HK-2 (cell line): Measurements from ENCODE around the gene ATCAY.
A peak's percentile ranks its signal among the peaks of the same experiment; 100 is the strongest.

ENCODE experiments used
- DNase-seq: peaks from one replicate; pipeline ENCODE4 v3.0.0-alpha.2; 2018; ENCODE audit not compliant: unreplicated experiment

ATCAY gene, protein sequence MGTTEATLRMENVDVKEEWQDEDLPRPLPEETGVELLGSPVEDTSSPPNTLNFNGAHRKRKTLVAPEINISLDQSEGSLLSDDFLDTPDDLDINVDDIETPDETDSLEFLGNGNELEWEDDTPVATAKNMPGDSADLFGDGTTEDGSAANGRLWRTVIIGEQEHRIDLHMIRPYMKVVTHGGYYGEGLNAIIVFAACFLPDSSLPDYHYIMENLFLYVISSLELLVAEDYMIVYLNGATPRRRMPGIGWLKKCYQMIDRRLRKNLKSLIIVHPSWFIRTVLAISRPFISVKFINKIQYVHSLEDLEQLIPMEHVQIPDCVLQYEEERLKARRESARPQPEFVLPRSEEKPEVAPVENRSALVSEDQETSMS

GRCh38 chr19:3880471-3881271 lies at the start of gene ATCAY:
ATCAY (plus strand) TSS chr19:3880685; CDS start chr19:3885768, 5,083 bp downstream.
- DNase-seq = no peak

- no peak for DNase-seq
Measured at GRCh38 chr19:3831601-3832000, 48.9 kb upstream of the ATCAY start.

DNA sequence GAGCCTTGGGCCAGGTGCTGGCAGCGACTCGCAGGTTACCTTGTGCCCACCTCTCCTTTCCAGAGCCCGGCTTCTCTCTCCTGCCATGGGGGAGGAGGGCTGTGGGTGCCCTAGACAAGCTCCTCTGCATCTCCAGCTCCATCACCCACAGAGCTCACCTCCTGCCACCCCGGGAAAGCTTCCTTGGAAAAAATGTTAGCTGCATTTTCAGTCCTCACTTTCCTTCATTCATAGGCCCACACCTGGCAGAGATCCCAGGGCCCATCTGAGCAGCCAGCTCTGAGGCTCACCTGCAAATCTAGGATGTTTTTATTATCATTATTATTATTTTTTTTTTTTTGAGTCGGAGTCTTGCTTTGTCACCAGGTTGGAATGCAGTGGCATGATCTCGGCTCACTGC lies 48.5 kb upstream of the ATCAY start:
- no peak for DNase-seq

GRCh38 chr19:3833578-3834348 lies 46.7 kb upstream of the ATCAY start:
- no peak for DNase-seq

GRCh38 chr19:3834349-3835054 lies 46.0 kb upstream of the ATCAY start:
- DNase-seq = no peak

DNA sequence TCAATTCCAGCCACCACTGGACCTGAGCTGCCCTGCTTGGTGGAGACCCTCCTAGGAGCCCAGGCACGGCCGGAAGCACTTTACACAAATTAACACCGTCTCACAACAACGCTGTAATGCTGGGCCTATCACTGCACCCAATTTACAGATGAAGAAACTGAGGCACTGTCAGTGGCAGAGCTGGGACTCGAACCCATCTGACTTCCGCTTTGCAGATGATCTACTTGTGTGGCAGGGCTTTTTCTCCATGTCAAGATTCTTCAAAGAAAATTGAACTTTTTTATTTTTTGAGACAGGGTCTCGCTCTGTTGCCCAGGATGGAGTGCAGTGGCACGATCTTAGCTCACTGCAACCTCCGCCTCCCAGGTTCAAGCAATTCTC lies 45.4 kb upstream of the ATCAY start:
- DNase-seq = no peak

DNA sequence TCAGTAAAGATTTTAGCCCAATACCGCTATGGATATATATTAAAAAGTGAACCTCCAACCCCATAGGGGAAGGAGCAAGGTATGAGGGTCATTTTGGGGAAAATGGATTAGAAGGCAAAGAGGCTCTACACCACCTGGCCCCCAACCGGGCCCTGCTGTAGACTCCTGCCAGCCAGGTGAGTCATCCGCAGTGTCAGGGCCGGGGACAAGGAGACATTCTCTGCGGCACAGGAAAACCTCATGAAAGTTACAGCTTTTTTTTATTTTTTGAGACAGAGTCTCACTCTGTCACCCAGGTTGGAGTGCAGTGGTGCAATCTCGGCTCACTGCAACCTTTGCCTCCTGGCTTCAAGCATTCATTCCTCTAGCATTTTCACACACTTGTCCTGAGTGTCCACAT lies 43.6 kb upstream of the ATCAY start:
- no peak for DNase-seq

DNA sequence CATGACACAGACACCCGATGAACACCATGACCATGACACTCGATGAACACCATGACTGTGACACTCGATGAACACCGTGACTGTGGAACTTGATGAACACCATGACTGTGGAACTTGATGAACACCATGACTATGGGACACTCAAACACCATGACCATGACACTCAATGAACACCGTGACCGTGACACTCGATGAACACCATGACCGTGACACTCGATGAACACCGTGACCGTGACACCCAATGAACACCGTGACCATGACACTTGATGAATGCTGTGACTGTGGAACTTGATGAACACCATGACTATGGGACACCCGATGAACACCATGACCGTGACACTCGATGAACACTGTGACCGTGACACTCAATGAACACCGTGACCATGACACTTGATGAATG lies 43.2 kb upstream of the ATCAY start:
- DNase-seq = no peak

DNA sequence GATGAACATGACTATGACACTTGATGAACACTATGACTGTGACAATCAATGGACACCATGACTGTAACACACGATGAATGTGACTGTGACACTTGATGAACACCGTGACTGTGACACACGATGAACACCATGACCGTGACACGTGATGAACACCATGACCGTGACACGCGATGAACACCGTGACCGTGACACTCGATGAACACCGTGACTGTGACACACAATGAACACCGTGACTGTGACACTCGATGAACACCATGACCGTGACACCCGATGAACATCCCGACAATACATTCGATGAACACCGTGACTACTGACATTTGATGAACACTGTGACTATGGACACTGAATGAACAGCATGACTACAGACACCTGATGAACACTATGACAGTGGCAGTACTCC lies 42.6 kb upstream of the ATCAY start:
- no peak for DNase-seq

DNA sequence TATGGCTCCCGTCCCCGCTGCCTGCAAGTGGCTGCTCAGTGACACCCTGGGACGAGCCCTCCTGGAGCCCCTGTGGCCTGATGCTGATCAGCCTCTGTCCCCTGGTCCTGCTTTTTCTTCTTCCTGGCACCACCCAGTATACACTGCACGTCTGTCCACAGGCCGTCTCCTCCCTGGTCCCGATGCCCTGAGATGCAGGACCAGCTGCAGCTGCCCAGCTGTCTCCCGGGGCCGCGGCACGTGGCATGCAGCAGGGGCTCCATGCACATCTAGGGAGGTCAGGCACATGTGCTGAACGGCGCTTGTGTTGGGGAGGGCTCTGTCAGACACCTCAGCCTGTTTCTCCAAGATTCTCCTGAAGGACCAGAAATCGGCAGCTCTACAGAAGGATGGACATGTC lies 41.8 kb upstream of the ATCAY start:
- no peak for DNase-seq

- DNase-seq = no peak
Measured at GRCh38 chr19:3839941-3840340, 40.5 kb upstream of the ATCAY start.

- no peak for DNase-seq
Measured at GRCh38 chr19:3840804-3841203, 39.7 kb upstream of the ATCAY start.

GRCh38 chr19:3842948-3843347 lies 37.5 kb upstream of the ATCAY start:
- no peak for DNase-seq

DNA sequence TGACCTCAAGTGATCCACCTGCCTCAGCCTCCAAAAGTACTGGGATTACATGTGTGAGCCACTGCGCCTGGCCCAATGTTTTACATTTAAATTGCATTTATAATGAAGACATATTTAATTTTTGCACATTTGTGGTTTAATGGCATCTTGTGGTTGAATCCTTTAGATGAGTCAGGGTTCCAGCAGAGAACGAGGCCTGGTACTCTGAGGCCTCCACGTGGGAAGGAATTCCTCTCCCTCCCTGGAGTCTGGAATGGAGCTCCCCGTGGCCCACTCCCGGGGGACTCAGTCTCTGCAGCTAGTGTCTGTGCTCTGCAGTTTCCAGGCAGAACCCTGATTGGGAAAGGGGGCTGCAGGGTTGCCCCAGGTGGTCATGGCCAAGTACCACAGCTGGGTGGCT lies 35.9 kb upstream of the ATCAY start:
- DNase-seq = peak; percentile 24

- peak; percentile 20 for DNase-seq
Measured at GRCh38 chr19:3849092-3849491, 31.4 kb upstream of the ATCAY start.

DNA sequence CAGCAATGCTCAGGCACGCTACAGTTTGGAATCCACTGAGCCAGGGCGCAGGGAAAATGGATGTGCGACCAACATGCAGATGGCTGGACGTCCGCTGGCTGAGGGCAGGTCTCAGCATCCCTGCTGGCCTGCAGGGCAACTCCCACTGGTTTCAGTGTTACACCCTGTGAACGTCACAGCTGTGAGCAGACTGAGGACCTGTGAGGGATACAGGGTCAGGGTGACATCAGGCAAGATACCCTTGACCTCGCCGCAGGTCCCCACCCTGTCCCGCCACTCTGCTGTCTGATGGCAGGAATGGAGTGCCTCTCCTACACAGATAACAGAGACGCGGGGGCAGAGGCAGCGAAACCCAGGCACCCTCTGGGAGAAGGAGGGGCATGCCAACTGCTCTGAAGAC lies 30.7 kb upstream of the ATCAY start:
- no peak for DNase-seq

DNA sequence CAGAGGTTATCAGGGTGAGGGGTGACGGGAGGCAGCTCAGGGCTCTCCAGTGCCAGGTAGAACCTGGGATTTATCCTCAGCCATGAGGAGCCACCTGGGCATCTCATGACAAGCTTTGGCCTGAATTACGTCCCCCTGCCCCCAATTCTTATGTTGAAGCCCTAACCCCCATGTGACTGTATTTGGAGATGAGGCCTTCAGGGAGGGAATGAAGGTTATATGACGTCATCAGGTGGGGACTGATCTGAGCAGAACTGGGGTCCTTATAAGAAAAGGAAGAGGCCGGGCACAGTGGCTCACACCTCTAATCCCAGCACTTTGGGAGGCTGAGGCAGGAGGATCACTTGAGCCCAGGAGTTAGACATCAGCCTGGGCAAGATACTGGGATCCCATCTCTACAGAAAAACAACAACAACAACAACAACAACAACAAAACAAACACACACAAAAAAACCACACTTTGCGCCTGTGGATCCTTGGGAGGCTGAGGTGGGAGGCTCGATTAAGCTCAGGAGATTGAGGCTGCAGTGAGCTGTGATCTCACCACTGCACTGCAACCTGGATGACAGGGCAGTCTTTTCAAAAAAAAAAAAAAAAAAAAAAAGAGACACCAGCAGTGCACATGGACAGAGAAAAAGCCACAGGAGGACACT lies 30.0 kb upstream of the ATCAY start:
- no peak for DNase-seq

- peak; percentile 48 for DNase-seq
Measured at GRCh38 chr19:3851254-3852176, 29.0 kb upstream of the ATCAY start.

DNA sequence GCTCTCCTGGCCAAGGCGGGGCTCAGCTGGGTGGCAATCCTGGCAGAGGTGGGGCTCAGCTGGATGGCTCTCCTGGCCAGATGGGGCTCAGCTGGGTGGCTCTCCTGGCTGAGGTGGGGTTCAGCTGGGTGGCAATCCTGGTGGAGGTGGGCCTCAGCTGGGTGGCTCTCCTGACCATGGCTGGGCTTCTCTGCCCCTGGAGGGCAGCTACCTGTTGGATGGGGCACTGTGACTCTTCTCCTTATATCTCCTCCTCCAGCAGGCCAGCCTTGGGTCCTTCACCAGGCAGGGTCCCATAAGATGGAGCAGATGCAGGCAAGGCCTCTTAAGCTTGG lies 28.3 kb upstream of the ATCAY start:
- no peak for DNase-seq

DNA sequence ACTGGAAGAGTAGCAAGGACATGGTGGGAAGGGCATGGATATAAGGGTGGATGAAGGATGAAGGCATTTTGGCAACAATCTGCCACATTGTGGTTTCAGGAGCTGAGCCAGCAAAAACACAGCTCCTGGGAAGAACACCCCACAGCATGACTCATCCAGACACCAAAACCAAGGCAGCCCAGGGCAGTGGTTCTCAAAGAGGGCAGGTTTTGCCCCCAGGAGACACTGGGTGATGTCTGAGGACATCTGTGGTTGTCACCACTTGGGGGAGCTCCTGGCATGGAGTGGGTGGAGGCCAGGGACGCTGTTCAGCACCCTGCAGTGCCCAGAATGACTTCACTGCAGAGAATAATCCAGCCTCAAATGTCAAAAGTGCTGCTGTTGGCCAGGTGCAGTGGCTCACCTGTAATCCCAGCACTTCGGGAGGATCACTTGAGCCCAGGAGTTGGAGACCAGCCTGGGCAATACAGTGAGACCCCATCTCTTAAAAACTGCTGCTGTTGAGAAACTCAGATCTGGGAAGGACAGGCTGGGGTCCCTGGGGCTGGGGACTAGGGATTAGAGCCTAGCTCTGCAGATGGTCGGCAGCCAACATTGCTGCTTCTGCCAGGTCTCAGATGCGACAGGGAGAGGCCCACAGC lies 27.8 kb upstream of the ATCAY start:
- peak; percentile 83 for DNase-seq
